Measurements from ENCODE around the gene ADAM12.

The ADAM12 gene

DNA sequence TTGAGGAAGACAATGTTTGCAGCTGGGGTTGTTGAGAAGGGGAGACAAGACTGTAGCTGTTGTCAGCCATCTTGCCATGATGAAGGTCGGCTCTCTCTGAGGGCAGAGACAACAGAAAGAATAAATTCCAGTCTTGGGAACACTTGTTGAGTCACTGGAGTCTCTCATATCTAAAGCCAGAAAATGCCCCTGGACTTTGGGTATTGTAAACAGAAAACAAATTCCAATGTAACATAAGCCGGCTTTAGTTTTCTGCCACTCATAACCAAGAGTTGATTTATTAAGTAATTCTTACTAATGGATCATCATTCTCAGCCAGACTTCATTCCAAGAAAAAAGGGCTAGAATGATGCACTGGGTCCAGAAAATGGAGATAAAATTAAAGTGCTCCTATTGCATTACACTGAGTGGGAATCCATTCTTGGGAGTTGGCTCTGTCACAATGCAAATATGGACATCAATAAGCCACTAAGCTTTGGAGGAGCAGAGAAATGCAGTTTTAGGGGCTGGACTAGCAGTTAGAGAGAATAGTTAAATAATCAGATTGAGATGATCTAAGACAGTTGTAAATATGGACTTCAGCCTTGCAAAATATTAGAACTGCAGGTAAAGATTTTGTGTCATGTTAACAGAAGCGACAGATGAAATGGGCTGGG, 78.9 kb downstream of the ADAM12 start:
- DNase-seq: no peak

DNA sequence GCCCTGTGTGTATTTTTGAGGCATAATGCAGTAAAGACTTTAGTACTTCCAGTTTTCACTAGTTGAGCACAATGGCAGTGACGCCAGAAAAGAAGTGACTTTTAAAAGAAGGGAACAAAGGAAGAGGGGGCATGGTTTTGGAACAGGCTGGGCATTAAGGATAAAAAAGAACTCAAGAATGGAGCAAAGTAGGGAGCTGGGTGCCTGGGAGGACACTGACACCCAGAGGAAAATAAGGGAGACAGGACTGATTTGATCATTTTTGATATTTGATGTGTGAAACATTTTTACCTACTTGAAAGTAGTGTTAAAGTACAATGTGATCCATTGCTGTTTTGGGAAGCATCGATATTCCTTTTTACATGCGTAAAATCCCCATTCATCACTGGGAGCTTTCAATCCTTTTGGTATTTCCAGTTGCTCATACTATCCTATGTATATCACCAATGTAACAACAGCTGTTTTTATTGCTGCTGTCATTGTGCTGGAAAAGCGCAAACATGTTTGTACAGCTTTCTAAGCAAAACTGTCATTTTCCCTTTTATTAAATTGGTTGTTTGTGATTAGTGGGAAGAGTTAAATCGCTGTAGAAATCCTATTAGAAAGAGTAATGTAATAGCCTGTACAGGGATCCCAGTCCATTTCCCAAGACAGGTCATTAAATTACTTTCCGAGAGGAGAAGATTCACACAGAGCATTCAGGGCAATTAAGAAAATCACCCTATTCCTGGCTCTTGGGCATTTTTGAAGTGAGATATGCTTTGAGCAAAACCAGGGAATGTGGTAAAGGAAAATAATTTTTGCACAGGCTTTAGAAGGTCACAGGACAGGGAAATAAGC, 85.2 kb downstream of the ADAM12 start:
- DNase-seq: no peak

DNA sequence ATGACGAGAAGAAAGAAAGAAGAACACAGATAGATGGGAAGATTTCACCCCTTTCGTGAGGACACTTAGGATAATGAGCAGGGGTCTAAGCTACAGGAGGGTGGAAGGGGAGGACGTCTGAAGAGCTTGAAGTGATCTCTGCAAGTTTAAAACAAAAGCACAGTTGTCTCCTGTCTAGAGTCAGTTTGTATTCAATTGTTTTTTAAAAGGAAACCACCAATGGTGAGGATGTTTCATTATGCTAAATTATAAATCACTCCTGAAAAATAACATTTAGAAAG, 85.9 kb downstream of the ADAM12 start:
- DNase-seq: no peak

DNA sequence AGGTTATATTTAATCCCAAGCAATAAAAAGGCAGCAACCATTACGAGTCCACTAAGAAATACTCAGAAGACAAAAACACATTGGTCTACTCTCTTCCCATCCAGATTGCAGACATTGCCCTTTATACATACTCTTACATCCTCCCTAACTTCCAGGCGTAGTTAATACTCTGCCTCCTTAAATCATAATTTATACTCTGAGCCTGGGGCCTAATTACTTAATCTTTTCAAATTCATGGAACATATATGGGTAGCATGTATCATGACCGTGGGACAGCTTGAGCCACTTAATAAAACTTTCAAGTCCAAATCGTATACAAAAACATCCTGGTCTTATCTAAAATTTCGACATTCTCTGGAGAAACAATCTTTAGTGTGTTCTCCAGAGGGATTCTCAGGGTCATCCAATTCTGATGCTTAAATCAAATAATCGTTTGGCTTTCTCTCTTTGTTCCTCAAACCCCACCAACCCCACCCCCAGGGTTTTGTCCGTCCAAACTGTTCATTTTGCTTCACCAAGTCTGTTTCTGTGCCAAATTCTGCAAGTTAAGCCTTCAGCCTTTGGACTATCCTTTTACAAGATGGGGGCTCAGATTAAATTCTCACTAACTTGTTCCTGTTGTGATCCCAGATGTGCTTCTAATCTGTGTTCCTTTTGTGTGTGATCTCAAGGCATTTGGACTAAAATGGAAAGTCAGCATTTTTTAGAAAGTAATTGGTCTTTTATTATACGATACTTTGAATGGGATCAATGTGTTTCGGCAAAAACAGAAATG, 86.4 kb downstream of the ADAM12 start:
- DNase-seq: no peak

DNA sequence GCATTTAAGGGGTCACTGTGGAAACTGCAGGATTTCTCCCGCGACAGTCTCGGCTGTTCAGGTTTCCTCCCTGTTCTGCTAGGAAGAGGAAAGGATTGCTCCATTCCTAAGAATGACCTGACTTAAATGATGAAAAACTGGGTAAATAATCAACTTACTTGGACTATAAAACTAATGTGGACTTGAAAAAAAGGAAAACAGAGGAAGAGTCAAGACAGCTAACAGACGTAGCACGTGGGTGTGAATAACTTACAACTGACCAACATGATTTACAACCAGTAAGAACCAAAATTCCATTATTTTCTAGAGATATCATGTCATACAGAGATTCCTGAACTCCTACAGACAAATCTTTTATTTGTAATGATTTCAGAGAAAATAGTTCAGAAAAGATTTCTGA, 93.8 kb downstream of the ADAM12 start:
- no peak for DNase-seq

DNA sequence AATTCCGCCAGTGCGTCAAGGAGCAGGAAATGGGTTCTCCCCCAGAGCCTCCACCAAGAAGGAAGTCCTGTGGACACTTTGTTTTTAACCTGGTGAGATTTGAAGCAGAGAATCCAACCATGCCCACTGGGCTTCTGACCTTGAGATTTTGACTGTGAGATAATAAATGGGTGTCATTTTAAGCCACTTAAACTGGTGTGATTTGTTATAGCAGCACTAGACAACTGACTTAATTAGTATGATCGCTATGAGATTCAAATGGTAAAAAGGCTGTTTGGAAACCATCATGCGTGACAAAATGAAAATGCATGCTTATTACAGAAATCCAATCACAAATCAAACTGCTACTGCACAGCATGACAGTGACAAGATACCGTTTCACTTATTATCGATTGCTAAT, 98.0 kb downstream of the ADAM12 start:
- DNase-seq: no peak

DNA sequence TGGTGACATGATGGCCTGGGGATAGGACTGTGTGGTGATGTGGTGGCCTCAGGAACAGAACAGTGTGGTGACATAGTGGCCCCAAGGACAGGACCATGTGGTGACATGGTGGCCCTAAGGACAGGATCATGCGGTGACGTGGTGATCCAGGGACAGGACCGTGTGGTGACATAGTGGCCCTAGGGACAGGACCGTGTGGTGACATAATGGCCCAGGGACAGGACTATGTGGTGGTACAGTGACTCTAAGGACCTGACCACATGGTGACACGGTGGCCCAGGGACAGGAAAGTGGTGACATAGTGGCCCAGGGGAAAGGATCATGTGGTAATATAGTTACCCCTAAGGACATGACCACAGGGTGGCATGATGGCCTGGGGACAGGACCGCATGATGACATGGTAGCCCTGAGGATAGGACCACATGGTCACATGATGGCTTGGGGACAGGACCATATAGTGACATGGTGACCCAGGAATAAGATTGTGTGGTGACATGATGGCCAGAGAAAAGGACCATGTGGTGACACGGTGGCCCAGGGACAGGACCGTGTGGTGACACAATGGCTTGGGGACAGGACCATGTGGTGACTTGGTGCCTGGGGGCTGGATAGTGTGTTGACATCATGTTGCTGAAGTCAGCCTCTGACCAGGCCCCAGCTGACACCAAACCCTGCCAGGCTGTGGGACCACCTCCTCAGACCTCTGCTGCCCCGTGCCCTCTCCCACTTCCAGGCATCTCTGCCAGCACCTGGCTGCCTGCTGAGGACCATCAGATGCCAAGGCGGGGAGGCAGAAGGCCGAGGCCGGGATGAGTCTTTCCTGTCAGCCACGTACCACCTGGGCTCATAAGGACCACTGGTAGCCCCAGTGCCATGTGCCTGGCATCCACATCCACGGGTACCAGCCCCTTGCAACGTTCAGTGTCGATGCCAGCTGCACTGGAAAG, 99.5 kb downstream of the ADAM12 start:
- DNase-seq: no peak

DNA sequence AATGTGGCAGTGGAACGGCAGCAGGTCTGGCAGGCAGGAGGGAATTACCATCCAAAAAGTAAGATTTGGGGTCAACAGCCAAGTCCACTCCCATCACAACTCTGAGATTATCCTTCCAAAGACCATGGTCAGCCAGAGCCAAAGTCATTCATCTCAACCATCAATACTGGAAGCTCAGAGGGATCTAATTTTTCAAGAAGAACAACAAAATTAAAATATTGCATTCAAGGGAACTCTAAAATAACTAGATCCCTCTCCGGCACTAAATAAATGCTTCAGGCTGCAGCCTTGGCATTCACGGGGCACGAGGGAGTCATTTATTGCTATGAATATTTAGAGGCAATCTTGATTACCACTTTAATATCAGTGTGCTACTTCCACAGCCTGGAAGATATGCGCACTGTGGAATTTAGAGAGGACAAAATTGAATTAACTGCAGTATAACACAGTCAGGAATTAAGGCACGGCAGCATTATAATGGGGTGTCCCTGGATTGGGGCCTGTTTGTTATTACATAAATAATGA, 102.0 kb downstream of the ADAM12 start:
- no peak for DNase-seq

DNA sequence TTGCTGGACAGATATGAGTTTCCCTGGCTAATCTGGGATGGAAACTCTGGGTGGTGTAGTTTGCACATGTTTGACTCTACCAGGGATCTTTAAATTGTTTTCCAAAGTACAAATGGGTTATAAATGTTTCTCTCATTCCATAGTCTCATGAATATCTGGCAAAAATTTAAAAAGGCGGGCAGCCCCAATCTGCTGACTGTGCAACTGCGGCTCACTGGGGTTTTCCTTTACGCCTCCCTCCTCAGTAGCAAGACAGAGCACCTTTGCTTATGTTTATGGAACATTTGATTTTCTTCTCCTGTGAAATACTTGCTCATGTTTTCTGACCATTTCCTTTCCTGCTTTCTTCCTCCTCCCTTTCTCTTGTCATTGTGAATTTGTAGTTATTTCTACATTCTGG, 105.0 kb downstream of the ADAM12 start:
- no peak for DNase-seq

DNA sequence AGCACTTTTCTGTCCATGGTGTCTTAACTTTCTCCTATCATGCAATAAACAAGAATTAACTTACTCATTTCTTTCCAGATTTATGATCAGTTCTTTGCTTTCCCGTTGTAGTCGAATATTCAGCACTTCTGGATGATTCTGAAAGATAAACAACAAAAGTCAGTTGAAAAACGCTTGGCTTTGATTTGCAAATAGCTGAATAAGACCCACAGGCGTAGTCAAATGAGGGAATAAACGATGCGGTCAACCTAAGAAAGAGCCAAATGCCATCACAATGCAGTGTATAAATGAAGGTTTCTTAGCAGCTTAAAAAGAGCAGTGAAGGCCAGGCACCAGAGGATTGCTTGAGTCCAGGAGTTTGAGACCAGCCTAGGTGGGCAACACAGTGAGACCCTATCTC, 109.4 kb downstream of the ADAM12 start:
- no peak for DNase-seq

DNA sequence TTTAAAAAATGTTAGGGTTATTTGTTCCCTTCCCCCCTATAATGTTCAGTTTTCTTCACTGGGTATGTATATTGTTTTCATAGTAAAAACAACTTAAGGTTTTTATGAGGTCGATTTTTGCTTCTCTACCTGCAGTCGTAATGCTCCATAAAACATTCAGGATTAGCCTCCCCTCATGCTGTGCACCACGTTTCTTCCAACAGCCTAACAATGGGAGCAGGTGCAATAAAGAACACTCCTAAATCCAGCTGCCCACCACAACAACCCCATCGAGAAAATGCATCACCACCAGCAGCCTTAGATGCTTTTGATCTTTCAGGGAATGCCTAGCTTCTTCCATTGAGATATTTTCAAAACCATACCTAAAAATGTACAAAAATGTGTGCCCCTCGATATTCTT, 111.1 kb downstream of the ADAM12 start:
- DNase-seq: no peak

DNA sequence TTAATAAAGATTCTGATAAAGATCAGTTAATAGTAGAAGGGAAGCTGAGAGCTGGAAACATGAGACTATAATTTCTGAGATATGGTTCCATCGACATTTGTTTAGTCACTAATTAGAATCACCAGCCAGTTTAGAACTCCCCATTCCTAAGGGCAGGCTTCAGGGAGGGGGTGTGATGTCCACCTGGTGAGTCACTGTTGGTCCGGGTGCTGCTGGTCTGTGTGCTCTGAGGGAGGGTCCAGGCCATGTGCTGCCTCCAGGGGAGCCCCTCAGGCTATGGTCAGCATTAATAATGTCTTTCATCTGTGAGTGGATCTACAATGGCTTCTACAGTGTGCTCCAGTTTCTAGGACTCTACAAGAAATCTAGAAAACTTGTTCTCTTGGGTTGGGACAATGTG, 115.8 kb downstream of the ADAM12 start:
- DNase-seq: no peak

DNA sequence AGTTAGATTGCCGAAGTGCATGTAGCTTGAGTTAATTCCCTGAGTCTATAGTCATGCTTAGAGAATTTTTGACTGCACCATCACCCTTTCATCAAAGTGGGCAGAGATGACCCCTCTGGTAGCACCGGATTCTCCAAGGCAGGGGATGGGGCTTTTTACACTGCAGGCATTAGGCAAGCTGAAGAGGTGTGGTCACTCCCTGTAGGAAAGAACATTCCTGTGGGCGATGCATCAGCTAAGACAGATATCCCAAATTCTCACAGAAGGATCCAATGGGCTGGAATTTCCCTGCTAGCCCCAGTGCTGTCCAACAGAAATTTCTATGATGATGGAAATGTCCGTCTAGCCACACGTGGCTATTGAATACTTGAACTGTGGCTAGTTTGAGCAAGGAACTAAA, 118.2 kb downstream of the ADAM12 start:
- DNase-seq: no peak

DNA sequence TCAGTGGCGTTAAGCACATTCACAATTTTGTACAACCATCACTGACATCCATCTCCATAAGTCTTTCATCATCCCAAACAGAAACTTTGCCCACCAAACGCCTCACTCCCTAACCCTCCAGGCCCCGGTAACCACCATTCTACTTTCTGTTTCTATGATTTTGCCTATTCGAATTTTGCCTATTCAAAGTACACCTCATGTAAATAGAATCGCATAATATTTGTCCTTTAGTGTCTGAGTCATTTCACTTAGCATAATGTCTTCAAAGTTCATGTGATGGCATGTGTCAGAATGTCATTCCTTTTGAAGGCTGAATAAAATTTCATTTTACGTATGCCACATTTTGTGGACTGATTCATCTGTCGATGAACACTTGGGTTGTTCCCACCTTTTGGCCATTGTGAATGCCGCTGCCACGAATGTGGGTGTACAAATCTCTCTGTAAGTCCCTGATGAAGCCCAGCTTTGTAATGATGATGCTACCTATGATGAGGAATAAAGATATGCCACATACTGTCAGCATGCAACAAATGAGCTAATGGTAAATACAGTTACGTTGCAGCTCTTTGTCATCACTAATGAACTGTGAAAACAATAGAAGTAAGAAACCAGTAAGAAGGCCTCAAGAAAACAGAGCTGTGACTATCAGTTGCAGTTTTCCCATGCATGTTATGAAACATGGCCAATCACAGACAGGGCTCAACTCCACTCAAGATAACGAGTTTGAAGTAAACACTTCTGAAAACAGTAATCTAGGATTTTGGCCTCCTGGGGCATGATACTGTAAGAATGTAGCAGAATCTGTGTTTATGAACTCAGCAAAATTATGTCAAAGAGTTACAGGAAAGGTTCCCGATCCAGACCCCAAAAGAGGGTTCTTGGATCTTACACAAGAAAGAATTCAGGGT, 120.0 kb downstream of the ADAM12 start:
- DNase-seq: no peak

DNA sequence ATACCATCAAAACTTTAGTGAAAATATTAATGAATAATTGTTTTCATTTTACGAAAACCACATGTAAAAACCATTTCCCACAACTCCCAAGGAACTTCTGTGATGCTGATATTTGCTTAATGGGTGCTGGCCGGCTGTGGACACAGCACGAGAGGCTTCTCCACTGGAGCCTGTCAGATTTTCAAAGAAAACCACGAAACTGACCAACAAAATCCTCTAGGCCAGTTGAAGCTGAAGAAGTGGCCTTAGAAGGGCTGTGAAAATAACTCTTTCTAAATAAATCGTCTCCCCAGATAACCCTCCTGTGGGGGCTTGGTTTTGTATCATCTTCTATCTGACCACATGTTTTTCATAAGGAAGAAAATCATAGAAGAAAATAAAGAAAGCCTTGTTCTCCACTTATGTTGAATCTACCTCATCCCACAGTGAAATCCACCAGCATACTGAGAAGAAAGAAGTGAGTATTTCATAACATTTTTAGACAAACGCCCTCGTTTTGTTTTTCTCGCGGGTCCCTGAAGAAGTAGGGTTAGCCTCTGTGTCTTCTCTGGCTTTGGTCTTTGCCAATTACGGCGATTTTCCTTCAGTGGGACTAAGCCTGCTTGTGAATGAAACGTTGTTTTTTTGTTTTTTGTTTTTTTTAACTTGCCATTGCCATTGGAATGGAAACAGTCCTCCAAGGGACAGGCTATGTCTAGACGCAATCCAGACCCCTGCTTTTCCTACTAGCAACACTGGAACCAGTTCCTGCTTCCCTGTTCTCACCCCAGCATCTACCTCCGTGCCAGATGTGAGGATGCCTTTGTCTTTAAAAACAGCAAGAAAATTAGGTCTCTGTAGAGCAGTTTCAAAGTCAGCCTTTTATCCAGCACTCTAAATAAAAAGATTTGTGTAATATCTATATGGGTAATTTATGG, 123.9 kb downstream of the ADAM12 start:
- no peak for DNase-seq

DNA sequence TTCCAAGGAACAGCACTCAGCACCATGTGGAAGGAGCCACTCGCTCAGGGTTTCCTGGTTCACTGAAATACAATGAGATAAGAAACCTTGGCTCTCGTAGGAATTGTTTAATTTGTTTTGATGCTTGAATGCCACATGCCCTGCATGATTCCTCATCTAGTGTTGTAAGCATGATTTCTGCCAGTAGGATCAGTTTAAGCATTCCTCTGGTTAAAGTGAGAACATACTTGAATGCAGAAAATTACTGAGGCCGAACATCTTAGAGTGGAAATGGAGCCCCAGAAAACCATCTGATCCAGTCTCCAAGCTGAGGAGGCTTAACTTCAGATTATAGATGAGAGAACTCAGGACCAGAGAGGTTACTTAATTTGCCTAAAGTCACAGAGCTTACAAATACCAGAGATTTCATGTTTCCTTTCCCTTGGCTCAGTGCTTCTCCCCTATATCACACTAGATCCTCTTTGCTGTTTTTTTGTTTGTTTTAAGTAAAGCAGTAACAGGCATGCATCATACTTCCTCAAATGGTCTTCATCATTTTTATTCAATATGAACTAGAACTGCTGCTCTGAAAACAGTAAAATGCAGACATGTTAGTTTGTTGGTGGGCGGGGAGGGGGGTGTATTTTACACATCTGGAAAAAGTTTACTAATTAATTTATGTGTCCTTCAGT, 125.1 kb downstream of the ADAM12 start:
- DNase-seq: no peak

DNA sequence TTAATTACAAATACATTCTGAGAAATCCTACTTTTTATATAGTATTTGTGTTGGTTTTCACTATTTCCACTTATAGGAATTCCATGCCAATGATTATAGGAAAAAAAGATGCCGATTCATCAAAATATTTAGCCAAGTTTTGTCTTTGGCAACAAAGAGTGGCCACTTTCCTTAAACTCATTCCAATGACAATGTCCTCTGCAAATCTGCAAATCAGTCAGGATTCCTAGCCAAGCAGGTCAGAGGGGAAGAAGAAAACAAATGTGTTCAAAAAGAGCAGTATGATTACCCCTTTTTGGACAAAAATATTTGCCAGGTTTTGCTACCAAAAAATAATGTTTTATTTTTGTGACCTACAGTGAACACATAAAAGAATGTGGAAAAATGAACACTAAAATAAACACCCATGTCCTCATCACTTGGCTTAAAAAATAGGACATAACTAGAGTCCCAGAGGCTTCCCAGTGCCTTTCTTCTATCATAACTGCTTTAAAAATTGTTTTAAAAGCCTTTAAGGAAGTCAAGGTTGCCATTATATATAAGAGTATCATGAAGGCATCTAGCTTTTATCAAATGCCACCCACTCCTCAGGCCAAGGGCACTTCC, 125.9 kb downstream of the ADAM12 start:
- DNase-seq: no peak

DNA sequence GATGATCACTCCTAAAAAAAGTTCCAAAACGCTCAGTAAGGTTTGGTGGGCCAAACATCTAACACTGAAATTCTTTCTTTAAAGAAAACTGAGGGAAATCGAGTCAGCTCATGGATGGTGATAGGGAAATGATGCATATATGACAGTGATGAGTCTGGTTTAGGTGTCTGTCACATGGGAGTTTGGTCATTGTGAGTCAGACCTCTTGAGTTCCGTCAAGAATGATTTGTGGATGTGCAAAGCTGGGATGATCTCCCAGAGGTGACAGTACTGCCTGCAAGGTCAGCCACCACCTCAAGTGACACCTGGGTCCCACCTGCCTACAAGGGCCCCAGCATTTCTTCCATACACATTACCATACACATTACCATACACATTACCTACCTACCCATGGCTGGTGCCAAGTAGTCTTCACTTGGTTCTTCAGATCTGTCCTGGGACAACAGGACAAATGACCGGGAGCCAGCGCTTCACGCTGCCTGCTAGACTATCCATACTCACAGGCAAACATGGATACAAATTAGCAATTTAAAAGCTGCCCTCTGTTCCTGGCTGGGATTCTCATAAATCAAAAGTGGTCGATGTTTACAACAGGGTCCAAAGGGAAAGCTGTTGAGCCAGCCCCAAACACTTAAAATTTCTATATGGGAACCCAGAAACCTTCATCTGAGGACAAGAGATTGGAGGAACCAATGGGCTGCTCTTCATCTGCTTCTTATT, 128.4 kb downstream of the ADAM12 start:
- DNase-seq: no peak

DNA sequence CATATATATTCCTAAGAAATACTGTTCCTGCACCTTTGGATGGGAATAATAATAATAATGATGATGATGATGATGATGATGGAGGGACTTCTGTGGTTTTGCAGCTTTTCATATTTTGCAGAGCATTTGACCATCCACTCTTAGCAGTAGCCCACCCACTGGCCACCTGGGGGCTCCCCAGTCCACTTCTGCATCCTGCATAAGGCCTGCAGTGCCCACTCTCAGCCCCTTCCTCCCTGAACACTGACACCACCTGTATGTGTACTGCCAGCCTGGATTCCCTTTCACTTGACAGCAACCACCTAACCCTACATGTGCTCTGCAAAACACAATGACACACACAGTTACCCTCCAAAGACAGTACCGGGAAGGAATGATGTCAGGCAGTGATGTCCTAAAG, 131.4 kb downstream of the ADAM12 start:
- DNase-seq: no peak

Data from activated CD4-positive, alpha-beta T cell treated with anti-CD3 and anti-CD28 coated beads for 1 hour (primary cell).